ENCODE results near the gene RAD51B. TPM values are rescaled to one million over a fixed set of nuclear protein-coding genes. Genes with fewer than 3 reads are reported as not detected.
"Not testable (repeated sequence)": the region's sequence is repeated elsewhere in the genome, so short reads cannot be mapped to it uniquely, and the experiment has no call there.

Gene RAD51B
- total RNA-seq, 4 donors from 2014 or later: 8.9 to 30.3 (median 10.4) TPM

DNA sequence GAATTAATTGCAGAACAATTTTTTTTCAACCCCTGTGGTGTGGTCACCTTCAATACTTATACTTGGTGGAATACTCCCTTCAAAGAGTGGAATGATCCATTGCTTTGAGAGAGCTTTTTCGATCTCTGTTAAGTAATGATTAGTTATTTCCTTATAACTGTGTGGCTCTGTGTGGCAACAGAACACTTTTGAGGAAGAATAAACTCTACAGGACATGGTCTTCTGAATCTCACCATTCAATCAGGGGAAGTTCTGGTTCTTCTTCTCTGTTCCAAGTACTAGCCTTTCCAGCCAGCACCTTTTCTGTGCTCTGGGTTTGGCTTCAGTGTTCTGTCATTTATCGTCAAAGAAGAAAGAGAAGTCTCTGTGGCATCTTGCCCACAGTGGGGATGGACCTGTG lies 604.1 kb downstream of the RAD51B start:
- ATAC-seq (ENCODE audit: low FRiP score) (no peak), DNase-seq (ENCODE audit: low spot score) (no peak)
- TF ChIP-seq, protein P1, sequence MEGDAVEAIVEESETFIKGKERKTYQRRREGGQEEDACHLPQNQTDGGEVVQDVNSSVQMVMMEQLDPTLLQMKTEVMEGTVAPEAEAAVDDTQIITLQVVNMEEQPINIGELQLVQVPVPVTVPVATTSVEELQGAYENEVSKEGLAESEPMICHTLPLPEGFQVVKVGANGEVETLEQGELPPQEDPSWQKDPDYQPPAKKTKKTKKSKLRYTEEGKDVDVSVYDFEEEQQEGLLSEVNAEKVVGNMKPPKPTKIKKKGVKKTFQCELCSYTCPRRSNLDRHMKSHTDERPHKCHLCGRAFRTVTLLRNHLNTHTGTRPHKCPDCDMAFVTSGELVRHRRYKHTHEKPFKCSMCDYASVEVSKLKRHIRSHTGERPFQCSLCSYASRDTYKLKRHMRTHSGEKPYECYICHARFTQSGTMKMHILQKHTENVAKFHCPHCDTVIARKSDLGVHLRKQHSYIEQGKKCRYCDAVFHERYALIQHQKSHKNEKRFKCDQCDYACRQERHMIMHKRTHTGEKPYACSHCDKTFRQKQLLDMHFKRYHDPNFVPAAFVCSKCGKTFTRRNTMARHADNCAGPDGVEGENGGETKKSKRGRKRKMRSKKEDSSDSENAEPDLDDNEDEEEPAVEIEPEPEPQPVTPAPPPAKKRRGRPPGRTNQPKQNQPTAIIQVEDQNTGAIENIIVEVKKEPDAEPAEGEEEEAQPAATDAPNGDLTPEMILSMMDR (IDR thresholded peaks at IDR 0.05): no peak

DNA sequence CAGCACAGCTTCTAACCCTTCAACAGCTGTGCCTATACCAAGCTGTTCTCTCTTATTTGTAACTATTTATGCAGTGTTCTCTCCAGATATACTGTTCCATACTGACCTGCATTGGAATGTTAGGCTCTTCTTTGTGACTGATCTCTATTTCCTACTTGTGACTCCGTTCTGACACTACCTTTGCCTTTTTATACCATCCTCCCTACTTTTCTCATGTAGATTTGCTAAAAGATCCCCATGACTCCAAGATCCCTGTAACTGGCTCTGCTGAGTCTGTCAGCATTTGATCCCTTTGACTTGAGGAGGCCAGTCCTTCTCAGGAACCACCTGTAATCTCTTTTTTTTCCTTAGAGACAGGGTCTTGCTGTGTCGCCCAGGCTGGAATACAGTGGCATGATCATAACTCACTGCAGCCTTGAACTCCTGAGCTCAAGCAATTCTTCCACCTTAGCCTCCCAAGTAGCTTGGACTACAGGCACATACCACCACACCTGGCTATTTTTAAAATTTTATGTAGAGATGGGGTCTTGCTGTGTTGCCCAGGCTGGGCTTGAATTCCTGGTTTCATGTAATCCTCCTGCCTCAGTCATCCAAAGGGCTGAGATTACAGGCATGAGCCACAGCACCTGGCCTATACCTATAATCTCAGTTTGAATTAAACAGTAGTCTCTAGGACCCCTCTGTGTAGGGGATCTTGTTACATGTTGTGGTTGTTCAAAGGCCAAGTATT lies 605.0 kb downstream of the RAD51B start:
- ATAC-seq (ENCODE audit: low FRiP score): no peak
- TF ChIP-seq, protein P1 (IDR thresholded peaks at IDR 0.05): no peak
- no peak for DNase-seq (ENCODE audit: low spot score)

DNA sequence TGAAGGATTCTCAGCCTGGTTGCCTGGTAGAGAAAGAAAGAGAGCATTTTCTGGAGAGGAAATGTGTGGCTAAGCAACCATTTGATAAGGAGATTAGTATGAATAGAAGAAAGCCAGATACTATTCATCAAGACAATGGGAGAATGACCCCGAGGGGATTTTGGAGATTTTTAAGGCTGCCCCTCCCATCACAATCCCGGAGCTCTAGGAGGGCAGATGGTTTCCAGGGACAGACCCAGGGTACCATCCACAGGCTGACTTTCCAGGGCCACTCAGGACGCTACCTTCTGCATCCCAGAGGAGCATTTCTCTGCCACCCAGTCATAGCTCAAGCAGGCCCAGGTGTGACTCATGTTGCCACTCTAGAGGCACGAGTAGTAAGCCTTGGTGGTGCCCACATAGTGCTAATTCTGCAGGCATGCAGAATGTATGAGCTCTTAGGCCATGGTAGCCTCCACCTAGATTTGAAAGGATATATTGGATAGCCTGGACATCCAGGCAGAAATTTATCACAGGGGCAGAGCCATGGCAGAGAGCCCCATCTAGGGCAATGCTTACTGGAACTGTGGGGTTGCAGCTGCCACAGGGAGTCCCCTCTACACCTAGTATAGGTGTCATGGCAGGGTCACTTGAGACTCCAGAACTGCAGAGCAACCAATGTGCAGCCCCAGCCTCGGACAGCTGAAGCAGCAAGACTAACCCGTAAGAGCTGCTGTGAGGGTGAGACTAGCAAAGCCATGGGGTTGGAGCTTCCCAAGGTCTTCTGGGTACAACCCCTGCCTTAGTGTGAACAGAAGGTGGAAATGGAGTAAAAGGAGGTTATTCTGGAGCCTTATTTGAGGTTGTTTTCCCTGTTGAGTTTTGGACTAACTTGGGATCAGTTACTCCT lies 607.3 kb downstream of the RAD51B start:
- no peak for ATAC-seq (ENCODE audit: low FRiP score)
- TF ChIP-seq, protein P1 (IDR thresholded peaks at IDR 0.05): no peak
- DNase-seq (ENCODE audit: low spot score): no peak

DNA sequence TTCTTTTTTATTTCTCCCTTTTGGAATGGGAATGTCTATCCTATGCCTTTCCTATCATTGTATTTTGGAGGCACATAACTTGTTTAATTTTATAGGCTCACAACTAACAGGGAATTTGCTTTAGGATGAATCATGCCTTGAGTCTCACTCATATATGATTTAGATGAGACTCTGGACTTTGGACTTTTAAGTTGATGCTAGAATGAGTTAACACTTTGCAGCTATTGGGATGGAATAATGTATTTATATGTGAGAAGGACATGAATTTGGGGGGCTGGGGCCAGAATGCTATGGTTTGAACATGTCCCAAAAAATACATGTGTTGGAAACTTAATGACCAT lies 607.9 kb downstream of the RAD51B start:
- TF ChIP-seq, protein P1 (IDR thresholded peaks at IDR 0.05): no peak

DNA sequence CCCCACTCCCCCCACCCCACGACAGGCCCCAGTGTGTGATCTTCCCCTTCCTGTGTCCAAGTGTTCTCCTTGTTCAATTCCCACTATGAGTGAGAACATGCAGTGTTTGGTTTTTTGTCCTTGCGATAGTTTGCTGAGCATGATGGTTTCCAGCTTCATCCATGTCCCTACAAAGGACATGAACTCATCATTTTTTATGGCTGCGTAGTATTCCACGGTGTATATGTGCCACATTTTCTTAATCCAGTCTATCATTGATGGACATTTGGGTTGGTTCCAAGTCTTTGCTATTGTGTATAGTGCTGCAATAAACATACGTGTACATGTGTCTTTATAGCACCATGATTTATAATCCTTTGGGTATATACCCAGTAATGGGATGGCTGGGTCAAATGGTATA lies 609.3 kb downstream of the RAD51B start:
- DNase-seq (ENCODE audit: low spot score); ATAC-seq (ENCODE audit: low FRiP score): not testable (repeated sequence)

More for the DNA sequence above, 607.9 kb downstream of the RAD51B start:
- no peak for DNase-seq (ENCODE audit: low spot score)
- no peak for ATAC-seq (ENCODE audit: low FRiP score)

DNA sequence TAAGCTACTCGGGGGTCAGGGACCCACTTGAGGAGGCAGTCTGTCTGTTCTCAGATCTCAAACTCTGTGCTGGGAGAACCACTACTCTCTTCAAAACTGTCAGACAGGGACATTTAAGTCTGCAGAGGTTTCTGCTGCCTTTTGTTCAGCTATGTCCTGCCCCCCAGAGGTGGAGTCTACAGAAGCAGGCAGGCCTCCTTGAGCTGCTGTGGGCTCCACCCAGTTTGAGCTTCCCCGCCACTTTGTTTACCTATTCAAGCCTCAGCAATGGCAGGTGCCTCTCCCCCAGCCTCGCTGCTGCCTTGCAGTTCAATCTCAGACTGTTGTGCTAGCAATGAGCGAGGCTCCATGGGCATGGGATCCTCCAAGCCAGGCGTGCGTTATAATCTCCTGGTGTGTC lies 614.6 kb downstream of the RAD51B start:
- DNase-seq (ENCODE audit: low spot score): not testable (repeated sequence)

DNA sequence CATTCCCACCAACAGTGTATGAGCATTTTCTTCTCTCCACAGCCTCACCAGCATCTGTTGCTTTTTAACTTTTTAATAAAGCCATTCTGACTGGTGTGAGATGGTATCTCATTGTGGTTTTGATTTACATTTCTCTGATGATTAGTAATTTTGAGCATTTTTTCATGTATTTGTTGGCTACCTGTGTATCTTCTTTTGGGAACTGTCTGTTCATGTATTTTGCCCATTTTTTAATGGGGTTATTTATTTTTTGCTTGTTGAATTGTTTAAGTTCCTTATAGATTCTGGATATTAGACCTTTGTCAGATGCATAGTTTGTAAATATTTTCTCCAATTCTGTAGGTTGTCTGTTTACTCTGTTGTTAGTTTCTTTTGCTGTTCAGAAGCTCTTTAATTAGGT lies 616.1 kb downstream of the RAD51B start:
- not testable (repeated sequence) for DNase-seq (ENCODE audit: low spot score); ATAC-seq (ENCODE audit: low FRiP score)

More for the DNA sequence above, 614.6 kb downstream of the RAD51B start:
- not testable (repeated sequence) for ATAC-seq (ENCODE audit: low FRiP score)

DNA sequence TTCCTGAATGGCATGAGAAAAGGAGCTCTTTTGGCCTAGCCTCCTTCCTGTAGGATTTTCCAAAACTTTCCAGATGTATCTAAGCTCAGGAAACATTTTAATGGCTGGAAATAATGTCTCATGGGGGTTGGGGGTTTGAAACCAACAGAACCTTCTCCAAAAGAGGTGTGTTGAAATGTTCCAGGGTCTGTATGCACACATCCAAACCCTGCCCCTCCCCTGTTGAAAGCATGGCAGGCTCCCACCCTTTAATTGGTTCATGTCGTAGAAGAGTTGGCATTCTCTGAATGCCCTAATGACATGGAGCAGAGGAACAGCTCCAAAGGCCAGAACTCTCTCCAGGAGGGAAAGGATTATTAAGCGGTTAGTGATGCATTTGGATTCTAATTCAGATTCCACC lies 620.1 kb downstream of the RAD51B start:
- DNase-seq (ENCODE audit: low spot score): no peak
- ATAC-seq (ENCODE audit: low FRiP score): no peak
- TF ChIP-seq, protein P1 (IDR thresholded peaks at IDR 0.05): no peak

Measured in omental fat pad (tissue), 4 donors.